HL-60/S4 treated with phorbol 12-myristate 13-acetate at 8.2 ng/mL for 4 days and 3 days (cell line): Measurements from ENCODE around the gene HSPA4.

Experiments used
- in situ Hi-C: fragments of 300-500 bp; cut with MboI; formaldehyde crosslinking; loops from 2 replicates; pipeline ENCODE4 v1.15.0; 2022; ENCODE audit warnings: low sequenced_read_pairs

HSPA4 gene

GRCh38 chr5:133088064-133088463, 36.3 kb downstream of the HSPA4 start:
- in situ Hi-C loops = no loop called here

DNA sequence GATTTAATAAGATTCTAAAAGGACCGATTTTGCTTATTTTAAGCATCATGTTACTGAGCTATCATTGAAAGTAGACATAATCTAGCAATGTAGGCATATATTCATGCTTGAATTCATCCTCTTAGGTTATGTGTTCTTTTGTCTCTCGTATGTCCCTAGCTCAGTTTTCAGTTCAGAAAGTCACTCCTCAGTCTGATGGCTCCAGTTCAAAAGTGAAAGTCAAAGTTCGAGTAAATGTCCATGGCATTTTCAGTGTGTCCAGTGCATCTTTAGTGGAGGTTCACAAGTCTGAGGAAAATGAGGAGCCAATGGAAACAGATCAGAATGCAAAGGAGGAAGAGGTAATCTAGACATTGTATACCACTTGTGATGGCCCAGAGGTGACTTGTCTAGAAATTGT, 39.2 kb downstream of the HSPA4 start:
- in situ Hi-C loops = no loop called here

GRCh38 chr5:133106343-133106742, 54.5 kb downstream of the HSPA4 start:
- in situ Hi-C loops = loop anchor here (25.0 kb wide), 1 partner anchor 356 kb away; no protein-coding TSS in a partner anchor

DNA sequence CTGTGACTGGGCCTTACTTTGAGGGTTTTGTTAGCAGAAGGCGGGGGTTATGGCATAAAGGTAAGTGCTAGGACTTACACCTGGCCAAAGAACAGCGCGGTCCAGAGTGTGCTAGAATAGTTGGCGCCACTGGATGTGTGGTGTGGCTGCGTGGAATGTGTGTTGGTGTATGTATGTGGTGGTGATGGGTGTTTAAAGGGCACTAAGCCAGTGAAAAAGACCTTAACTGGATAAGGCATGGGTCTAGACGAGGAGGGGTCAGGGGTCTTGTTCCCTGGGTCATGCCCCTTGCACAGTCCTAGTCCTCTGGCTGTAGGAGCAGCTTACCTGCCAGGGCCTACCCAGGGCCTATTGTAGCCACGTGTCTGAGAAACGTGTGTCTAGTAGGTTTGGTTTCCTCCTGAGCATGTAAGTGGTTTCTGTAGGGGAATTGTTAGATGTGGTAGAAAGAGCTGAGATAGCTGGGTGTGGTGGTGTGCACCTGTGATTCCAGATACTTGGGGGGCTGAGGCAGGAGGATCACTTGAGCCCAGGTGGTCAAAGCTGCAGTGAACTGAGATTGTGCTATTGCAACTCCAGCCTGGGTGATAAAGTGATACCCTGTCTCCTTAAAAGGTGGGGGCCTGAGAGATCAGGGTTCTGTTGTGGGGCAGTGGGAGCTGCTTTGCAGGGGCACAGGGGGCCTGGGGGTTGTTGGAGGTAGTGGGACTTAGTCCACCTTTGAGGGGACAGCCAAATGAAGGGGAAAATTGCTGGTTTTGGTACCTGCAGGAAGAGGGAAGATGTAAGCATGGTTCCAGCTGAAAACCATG, 55.2 kb downstream of the HSPA4 start:
- in situ Hi-C loops = loop anchor here (25.0 kb wide), 1 partner anchor 355 kb away; no protein-coding TSS in a partner anchor

- in situ Hi-C loops = loop anchor here (25.0 kb wide), 1 partner anchor 354 kb away; no protein-coding TSS in a partner anchor
Observed at GRCh38 chr5:133108481-133108921, 56.7 kb downstream of the HSPA4 start.

DNA sequence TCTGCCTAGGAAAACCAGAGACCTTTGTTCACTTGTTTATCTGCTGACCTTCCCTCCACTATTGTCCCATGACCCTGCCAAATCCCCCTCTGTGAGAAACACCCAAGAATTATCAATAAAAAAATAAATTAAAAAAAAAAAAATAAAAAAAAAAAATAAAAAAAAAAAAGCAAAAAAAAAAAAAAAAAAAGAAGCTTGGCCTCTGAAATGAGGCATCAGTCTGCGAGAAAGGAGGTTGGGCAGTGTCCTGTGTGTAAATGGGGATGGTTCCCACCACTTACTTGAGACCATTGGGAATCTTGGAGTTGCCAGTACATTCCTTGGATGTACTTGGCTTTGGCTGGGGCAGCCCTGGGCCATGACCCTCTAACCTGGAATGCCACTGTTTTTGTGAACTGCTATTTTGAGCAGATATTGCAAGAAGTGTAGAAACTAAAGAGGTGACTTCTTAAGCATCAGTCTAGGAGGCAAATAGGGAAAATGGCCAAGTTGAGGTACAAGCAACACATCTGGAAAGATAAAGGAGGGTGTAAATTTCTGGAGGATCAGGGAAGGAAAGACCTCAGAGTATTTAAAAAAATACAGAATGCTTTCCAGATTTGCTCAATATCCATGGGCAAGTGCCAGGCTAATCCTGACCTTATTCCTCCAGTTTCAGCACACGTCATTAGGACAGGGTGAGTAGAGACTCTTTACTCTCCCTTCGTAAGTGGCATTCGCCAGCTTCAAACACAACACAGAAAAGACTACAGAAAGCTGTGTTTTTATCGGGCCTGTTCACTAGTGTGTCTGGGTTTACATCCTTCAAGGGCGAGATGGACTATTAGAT, 58.1 kb downstream of the HSPA4 start:
- in situ Hi-C loops = loop anchor here (25.0 kb wide), 1 partner anchor 352 kb away; no protein-coding TSS in a partner anchor

DNA sequence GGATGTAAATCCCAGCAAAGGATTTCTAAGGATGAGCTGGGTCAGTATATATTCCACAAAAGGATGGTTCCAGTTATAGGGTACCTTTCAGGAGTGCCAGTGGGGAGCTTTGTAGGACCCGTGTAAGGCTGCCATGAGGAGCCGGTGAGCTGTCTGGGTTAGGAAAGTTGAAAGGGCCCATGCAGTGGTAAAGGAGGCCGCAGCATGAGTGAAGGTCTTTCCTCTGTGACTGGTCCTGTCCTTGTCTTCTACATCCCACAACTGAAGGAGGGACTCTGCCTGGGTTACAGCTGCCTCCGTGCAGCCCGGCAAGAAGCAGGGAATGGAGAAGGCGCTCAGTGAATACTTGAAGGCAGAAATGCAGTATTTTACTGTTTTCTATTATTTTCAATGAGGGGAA, 58.9 kb downstream of the HSPA4 start:
- in situ Hi-C loops = loop anchor here (25.0 kb wide), 1 partner anchor 352 kb away; no protein-coding TSS in a partner anchor

DNA sequence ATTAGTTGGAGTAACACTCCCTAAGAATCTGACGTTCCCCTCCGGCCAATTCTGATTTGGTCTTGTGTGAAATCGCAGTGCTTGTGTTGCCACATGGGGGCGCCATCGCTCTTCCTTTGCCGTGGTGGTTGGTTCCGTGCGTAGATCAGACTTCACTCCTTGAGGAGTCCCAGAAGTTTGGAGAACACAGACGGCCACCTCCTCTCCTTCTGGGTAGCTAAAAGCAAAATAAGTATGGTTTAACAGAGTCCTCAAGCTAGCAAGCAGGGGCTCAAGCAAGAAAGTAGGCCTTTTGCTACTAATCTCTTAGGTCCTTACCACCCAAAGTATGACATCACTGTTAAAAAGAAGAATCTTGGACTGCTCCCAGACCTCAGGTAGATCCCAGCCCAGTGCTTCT, 59.5 kb downstream of the HSPA4 start:
- in situ Hi-C loops = loop anchor here (25.0 kb wide), 1 partner anchor 351 kb away; no protein-coding TSS in a partner anchor

DNA sequence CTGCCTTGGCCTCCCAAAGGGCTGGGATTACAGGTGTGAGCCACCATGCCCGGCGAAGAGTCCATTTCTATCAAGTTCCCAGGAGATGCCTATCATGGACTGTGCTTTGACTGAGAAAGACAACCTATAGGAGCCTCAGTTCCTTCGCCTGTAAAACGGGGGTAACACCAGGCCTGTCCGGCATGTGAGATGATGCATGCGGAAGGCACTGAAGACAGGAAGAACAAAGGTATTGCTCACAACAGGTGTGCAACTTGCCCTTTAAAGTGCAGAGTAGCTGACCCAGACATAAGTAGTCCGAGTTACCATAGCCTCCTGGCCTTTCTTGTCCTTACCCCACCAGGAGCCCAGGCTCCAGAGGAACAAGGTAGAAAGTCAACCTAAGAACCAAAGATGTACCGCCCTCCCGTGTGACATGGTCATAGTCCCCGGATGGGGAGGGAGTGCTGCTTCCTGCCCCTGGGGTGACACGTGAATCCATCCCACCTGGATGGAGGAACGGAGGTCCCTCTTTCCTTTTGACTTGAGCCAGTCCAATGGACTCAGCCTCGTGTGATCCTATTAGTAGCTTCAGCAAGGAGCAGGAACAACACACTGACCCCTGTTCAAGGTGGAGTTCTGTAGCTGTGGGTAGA, 60.3 kb downstream of the HSPA4 start:
- in situ Hi-C loops = loop anchor here (25.0 kb wide), 1 partner anchor 350 kb away; no protein-coding TSS in a partner anchor

DNA sequence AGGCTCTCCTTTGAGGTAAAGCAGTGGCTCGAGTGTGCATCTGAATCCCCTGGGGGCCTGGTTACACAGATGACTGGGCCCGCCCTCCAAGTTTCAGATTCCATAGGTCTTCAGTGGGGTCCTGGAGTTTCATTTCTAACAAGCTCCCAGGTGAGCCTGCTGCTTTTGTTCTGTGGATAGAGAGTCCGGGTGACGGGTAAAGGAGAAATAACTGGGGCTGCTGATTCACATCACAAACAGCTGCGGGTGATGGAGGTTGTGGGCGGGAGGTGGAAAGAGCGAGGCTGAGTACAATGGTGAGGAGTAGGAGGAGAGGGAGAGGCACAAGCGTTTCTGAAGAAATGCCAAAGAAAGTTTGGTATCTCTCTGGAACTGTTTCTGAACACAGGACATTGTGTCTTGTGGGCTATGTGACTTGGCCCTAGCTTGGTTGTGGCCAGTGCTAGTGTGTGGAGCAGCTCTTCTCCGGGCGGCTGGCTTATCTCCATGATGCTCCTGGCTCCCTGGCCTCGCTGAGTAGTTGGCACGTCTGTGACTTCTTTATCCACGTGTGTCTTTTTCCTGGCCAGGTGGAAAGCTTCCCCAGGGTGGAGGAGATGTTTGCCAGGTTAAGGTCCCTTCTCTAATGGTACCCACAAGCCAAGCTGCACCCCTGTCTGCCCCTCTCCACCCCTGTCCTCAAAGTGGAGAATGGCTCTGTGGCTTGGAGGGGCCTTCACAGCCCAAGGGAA, 61.7 kb downstream of the HSPA4 start:
- in situ Hi-C loops = loop anchor here (25.0 kb wide), 1 partner anchor 349 kb away; no protein-coding TSS in a partner anchor

GRCh38 chr5:133114166-133114932, 62.5 kb downstream of the HSPA4 start:
- in situ Hi-C loops = loop anchor here (25.0 kb wide), 1 partner anchor 348 kb away; no protein-coding TSS in a partner anchor

DNA sequence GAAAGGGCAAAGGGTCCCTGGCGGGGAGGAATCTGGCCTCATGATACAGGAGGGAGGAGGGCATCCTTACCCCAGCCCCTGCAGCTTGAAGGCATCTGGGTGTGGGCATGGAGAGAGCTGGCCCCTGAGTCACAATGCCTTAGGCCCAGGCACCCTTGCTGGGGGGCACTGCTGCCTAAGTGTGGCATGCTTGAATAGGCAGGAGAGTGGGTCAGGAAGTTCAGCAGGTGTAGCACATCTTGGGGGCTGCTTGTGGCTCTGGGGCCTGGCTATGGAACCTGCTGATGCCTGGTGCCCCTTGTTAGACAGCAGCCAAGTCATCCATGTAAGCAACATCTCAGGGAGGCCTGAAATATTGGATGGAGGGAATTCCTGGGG, 63.1 kb downstream of the HSPA4 start:
- in situ Hi-C loops = loop anchor here (25.0 kb wide), 1 partner anchor 347 kb away; no protein-coding TSS in a partner anchor

DNA sequence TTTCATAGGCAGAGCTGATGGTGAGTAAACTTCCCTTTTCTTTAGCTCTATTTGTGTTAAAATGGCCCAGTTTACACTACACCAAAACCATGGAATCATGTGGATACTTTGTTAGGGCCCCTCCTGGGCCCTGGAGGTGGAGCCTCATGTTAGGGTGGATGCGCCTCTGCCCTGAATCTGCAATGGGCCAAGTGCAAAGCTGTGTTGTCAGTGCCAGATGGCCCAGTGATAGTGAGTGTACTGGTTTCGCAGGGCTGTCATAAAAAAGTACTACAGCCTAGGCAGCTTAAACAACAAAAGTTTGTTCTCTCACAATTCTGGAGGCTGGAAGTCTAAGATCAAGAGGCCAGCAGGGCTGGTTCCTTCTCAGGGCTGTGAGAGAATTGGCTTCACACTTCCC, 64.8 kb downstream of the HSPA4 start:
- in situ Hi-C loops = loop anchor here (25.0 kb wide), 1 partner anchor 346 kb away; no protein-coding TSS in a partner anchor

GRCh38 chr5:133117166-133117911, 65.5 kb downstream of the HSPA4 start:
- in situ Hi-C loops = loop anchor here (25.0 kb wide), 1 partner anchor 345 kb away; no protein-coding TSS in a partner anchor

- in situ Hi-C loops = loop anchor here (25.0 kb wide), 1 partner anchor 344 kb away; no protein-coding TSS in a partner anchor
Observed at GRCh38 chr5:133117912-133118445, 66.2 kb downstream of the HSPA4 start.

DNA sequence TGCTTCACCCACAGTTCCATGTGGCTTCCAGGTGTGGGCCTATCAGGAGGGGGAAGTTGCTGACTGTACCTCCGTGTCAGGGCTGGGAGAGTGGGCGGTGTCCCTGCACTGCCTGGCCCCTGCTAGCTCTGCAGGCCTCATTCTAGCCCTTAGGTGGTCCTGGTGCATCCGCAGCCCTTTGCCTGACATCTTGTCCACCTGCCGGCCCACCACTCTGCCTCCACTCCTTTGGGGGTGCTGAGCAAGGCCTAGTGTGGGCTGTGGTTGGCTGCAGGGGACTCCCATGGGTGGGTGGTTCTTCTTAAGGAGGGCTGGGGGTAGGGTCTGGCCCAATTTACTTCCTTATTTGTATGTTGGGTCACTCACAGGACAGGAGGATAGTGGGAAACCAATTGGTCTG, 66.9 kb downstream of the HSPA4 start:
- in situ Hi-C loops = loop anchor here (25.0 kb wide), 1 partner anchor 344 kb away; no protein-coding TSS in a partner anchor

- in situ Hi-C loops = loop anchor here (25.0 kb wide), 1 partner anchor 343 kb away; no protein-coding TSS in a partner anchor
Observed at GRCh38 chr5:133119233-133119711, 67.5 kb downstream of the HSPA4 start.
